HFF-Myc (cell line): ENCODE measurements around the gene DCLK2.

ENCODE experiments used
- DNase-seq: peaks from one replicate; pipeline ENCODE4 v3.0.0-alpha.2; 2011; ENCODE audit warnings: low read depth; ENCODE audit errors: extremely low read depth
- H3K4me3 ChIP-seq: replicated peaks from 2 replicates; pipeline ENCODE4 v1.5.1; 2011; ENCODE audit warnings: low read depth, mild to moderate bottlenecking, control low read depth, low read length
- CTCF ChIP-seq: IDR thresholded peaks from 2 replicates; pipeline ENCODE4 v1.5.1; 2012; ENCODE audit warnings: mild to moderate bottlenecking, low read depth, low read length, control low read depth; ENCODE audit errors: missing control alignments

The DCLK2 gene

DNA sequence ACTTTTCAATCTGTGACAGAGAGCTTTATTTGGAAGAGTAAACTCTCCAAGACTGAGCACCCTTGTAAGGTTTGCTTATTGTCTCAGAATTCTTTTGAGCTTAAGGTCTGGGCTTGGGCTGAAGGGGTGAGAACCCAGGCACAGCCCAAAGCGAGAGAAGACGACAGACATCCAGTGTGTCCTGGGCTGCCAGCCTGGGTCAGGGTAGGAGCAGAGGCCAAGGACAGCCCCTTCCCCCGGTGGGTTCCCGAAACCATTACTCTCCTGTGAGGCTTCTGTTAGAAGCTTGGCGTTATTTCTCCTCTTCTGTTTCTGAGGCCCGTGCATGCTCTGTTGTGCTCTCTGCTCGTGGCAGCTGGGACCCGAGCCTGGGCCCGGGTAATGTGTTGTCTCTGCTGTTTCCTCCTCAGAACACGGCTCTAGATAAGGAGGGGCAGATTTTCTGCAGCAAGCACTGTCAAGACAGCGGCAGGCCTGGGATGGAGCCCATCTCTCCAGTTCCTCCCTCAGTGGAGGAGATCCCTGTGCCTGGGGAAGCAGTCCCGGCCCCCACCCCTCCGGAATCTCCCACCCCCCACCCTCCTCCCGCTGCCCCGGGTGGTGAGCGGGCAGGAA, 177.5 kb downstream of the DCLK2 start:
- no peak for DNase-seq
- no peak overlapping the region for H3K4me3 ChIP-seq
- no peak for TF ChIP-seq CTCF

GRCh38 chr4:150256225-150256620, 178.0 kb downstream of the DCLK2 start:
- no peak for DNase-seq
- no peak for TF ChIP-seq CTCF
- no peak overlapping the region for H3K4me3 ChIP-seq

DNA sequence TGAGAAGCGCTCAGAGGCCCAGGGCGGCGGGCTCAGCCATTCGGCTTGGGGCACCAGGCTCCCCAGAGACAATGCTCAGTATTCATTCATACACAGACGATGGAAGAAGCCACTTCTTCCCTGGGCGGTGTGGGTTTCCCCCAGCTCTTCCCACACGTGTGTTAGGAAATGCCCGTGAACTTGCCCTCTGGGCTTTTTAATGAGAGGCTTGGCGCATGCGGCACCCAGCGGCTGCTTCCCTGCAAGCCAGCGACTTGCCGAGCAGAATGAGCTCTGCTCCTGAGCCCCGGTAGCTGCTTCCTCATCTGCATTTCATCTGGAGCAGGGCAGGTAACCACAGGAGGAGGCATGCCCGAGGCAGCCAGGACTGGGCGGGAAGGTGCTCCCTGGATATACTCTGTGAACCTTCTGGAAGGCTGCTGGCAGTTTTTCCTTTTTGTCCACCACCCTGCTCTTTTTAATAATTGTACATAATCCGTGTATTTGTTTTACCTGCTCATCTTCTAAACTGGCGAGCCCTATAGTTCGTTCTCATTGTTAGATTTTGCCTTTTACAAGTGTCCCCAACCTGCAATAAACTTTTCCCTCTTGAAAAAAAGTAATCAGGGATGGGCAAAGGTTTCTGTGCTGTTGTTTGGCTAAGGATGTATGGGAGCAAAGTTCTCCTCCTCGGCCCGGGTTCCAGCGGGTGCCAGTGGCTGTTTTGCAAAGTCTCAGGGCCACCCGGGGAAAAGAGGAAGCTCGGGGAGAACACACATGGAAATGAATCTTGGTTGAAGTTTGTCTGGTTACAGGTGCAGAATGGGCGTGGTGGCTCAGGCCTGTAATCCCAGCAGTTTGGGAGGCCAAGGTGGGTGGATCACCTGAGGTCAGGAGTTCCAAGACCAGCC, 178.8 kb downstream of the DCLK2 start:
- no peak for DNase-seq
- TF ChIP-seq CTCF: no peak
- H3K4me3 ChIP-seq: no peak overlapping the region

DNA sequence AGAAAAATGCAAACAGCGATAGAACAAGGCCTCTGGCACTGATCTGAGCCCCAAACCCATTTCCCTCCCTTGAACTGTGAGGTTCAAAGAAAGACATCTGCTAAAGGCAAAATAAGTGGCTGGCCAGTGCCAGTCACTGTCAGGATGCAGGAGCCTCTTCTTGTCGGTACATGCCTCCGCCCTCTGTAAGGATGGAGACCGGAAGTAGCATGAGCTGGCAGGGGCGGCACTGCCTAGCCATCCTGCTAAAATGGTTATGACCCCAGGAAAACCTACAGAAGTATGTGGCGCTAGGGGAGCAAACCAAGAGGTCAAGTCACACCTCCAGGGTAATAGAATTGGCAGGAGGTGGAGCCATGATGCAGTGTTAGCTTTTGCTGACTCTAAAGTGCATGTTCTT, 180.3 kb downstream of the DCLK2 start:
- no peak for DNase-seq
- H3K4me3 ChIP-seq: no peak overlapping the region
- no peak for TF ChIP-seq CTCF

- no peak for DNase-seq
Observed at GRCh38 chr4:150259861-150260567, 181.8 kb downstream of the DCLK2 start.

GRCh38 chr4:150261571-150261970, 183.3 kb downstream of the DCLK2 start:
- H3K4me3 ChIP-seq: no peak overlapping the region
- DNase-seq: no peak
- TF ChIP-seq CTCF: no peak

More at GRCh38 chr4:150259861-150260567, 181.8 kb downstream of the DCLK2 start:
- TF ChIP-seq CTCF: no peak
- no peak overlapping the region for H3K4me3 ChIP-seq
